Fibroblast of skin of abdomen (primary cell): ENCODE measurements around the gene RFPL2.
"Not testable (repeated sequence)": the region's sequence is repeated elsewhere in the genome, so short reads cannot be mapped to it uniquely, and the experiment has no call there.

Experiments used
- DNase-seq: peaks from one replicate; pipeline ENCODE4 v3.0.0-alpha.2; 2013

The RFPL2 gene

GRCh38 chr22:32164075-32164860 is 40.6 kb downstream of the RFPL2 start:
- no peak for DNase-seq

GRCh38 chr22:32160411-32160810 is 44.5 kb downstream of the RFPL2 start:
- not testable (repeated sequence) for DNase-seq

GRCh38 chr22:32158712-32159533 is 46.0 kb downstream of the RFPL2 start, which contains the start of gene C22orf42:
TSS of gene C22orf42 (minus strand) at chr22:32159303. CDS start at chr22:32159215, 88 bp downstream.
- no peak for DNase-seq

GRCh38 chr22:32157632-32158031 is 47.2 kb downstream of the RFPL2 start:
- not testable (repeated sequence) for DNase-seq

GRCh38 chr22:32154727-32155126 is 50.1 kb downstream of the RFPL2 start:
- not testable (repeated sequence) for DNase-seq

GRCh38 chr22:32151641-32152040 is 53.2 kb downstream of the RFPL2 start:
- not testable (repeated sequence) for DNase-seq

- not testable (repeated sequence) for DNase-seq
Observed at GRCh38 chr22:32150647-32151046, 54.2 kb downstream of the RFPL2 start.

- not testable (repeated sequence) for DNase-seq
Observed at GRCh38 chr22:32148372-32148771, 56.5 kb downstream of the RFPL2 start.

GRCh38 chr22:32147128-32147527 is 57.7 kb downstream of the RFPL2 start:
- DNase-seq, result not testable (repeated sequence)

- no peak for DNase-seq
Observed at GRCh38 chr22:32144496-32145274, 60.2 kb downstream of the RFPL2 start.

GRCh38 chr22:32142600-32142999 is 62.3 kb downstream of the RFPL2 start:
- DNase-seq, result no peak

GRCh38 chr22:32140688-32141087 is 64.2 kb downstream of the RFPL2 start:
- not testable (repeated sequence) for DNase-seq
